Measurements from ENCODE around the gene PPM1H.

Gene PPM1H, protein sequence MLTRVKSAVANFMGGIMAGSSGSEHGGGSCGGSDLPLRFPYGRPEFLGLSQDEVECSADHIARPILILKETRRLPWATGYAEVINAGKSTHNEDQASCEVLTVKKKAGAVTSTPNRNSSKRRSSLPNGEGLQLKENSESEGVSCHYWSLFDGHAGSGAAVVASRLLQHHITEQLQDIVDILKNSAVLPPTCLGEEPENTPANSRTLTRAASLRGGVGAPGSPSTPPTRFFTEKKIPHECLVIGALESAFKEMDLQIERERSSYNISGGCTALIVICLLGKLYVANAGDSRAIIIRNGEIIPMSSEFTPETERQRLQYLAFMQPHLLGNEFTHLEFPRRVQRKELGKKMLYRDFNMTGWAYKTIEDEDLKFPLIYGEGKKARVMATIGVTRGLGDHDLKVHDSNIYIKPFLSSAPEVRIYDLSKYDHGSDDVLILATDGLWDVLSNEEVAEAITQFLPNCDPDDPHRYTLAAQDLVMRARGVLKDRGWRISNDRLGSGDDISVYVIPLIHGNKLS

GRCh38 chr12:62934799-62935674 is at the start of gene PPM1H:
Gene PPM1H (minus strand): TSS chr12:62935150. CDS start chr12:62934736, 414 bp downstream.
- DNase-seq (ENCODE audit: low read depth): peak; percentile 15

DNA sequence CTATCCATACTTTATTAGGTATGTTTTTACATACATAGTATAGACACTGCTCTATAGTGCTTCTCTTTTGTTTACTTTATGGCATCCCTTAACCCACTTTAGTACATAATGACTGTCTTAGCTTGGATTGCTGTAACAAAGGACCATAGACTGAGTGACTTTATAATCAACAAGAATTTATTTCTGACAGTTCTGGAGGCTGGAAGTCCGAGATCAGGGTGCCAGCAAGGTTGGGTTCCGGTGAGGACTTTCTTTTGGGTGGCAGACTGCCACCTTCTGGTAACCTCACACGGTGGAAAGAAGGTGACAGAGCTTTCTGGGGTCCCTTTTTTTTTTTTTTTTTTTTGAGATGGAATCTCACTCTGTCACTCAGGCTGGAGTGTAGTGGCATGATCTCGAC is 48.6 kb upstream of the PPM1H start:
- H3K4me3 ChIP-seq (replicated peaks; ENCODE audit: low read depth, low read length): no peak overlapping the region
- TF ChIP-seq, protein P1, sequence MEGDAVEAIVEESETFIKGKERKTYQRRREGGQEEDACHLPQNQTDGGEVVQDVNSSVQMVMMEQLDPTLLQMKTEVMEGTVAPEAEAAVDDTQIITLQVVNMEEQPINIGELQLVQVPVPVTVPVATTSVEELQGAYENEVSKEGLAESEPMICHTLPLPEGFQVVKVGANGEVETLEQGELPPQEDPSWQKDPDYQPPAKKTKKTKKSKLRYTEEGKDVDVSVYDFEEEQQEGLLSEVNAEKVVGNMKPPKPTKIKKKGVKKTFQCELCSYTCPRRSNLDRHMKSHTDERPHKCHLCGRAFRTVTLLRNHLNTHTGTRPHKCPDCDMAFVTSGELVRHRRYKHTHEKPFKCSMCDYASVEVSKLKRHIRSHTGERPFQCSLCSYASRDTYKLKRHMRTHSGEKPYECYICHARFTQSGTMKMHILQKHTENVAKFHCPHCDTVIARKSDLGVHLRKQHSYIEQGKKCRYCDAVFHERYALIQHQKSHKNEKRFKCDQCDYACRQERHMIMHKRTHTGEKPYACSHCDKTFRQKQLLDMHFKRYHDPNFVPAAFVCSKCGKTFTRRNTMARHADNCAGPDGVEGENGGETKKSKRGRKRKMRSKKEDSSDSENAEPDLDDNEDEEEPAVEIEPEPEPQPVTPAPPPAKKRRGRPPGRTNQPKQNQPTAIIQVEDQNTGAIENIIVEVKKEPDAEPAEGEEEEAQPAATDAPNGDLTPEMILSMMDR (IDR thresholded peaks at IDR 0.05; ENCODE audit: low read length, missing control alignments): no peak
- DNase-seq (ENCODE audit: low read depth): no peak

More at GRCh38 chr12:62934799-62935674, at the start of gene PPM1H:
- H3K4me3 ChIP-seq (replicated peaks; ENCODE audit: low read depth, low read length): peak within 1 kb of the TSS; percentile 57
- TF ChIP-seq, protein P1 (IDR thresholded peaks at IDR 0.05; ENCODE audit: low read length, missing control alignments): no peak

DNA sequence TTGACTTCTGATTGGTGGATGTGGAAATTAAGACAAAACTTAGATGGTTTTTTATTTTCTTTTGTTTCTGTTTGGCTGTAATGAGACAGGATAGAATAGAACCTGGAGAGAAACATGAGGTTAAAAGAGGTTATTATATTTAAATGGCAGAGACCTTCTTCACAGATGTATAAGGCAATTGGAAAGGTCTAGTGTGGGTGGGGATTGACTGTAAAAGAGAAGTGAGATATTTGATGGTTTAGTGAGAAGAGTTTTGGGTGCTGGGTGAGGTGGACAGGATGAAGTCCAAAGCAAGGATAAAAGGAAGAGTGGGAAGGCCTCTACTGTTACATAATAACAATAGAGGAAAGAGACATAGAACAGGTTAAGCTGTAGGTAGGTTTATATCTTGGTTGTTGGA is 43.8 kb upstream of the PPM1H start:
- TF ChIP-seq, protein P1 (IDR thresholded peaks at IDR 0.05; ENCODE audit: low read length, missing control alignments): no peak
- no peak overlapping the region for H3K4me3 ChIP-seq (replicated peaks; ENCODE audit: low read depth, low read length)
- DNase-seq (ENCODE audit: low read depth): no peak

DNA sequence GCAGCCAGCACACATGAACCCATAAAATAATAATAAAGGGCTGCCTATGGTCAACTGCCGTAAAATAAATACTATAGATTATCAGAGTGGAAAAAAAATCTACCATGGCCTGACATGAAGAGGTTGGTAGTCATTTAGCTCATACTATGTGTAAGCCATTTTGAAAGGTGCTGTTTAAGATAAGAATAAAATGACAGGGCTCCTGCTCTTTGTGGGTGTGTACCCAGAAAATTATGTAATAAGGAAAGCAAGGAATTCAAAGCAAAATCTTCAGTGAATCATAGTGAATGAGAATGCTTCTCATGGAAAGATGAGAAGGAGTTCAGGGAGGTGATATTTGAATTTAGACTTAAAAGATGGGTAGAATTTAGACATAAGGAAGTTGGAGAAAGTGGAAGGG is 42.9 kb upstream of the PPM1H start:
- no peak overlapping the region for H3K4me3 ChIP-seq (replicated peaks; ENCODE audit: low read depth, low read length)
- TF ChIP-seq, protein P1 (IDR thresholded peaks at IDR 0.05; ENCODE audit: low read length, missing control alignments): no peak
- no peak for DNase-seq (ENCODE audit: low read depth)

- no peak for DNase-seq (ENCODE audit: low read depth)
- TF ChIP-seq, protein P1 (IDR thresholded peaks at IDR 0.05; ENCODE audit: low read length, missing control alignments): no peak
- H3K4me3 ChIP-seq (replicated peaks; ENCODE audit: low read depth, low read length): no peak overlapping the region
Observed at GRCh38 chr12:62977418-62977817, 42.5 kb upstream of the PPM1H start.

- TF ChIP-seq, protein P1 (IDR thresholded peaks at IDR 0.05; ENCODE audit: low read length, missing control alignments): no peak
- DNase-seq (ENCODE audit: low read depth): no peak
- no peak overlapping the region for H3K4me3 ChIP-seq (replicated peaks; ENCODE audit: low read depth, low read length)
Observed at GRCh38 chr12:62976110-62976662, 41.2 kb upstream of the PPM1H start.

Data from fibroblast of pulmonary artery (primary cell).